Spleen (tissue), 11 donors: ENCODE data around the gene PI16. TPM values are rescaled to one million over a fixed set of nuclear protein-coding genes. Genes with fewer than 3 reads are reported as not detected.

Experiments
- DNase-seq: peaks from one replicate; pipeline ENCODE4 v3.0.0-alpha.2; 2020
- H3K27ac ChIP-seq, 8 donors: fragments of 200-600 bp; sonication (generic) in 7 of 8; 1 replicate in 4 of 8; 2 replicates in 4 of 8; pipeline versions ENCODE4 v1.5.0 to v1.8.0; 2016 to 2021; ENCODE audit warnings: inconsistent platforms in 4 of 8, mild to moderate bottlenecking in 4 of 8, moderate library complexity in 1 of 8
- H3K27me3 ChIP-seq, 7 donors: fragments of 200-600 bp; sonication (generic) in 6 of 7; replicated peaks in 1 of 7; 1 replicate in 4 of 7; 2 replicates in 3 of 7; pipeline versions ENCODE4 v1.5.0 to v1.8.0; 2016 to 2021; ENCODE audit warnings: inconsistent platforms in 3 of 7, mild to moderate bottlenecking in 1 of 7
- H3K36me3 ChIP-seq, 6 donors: fragments of 200-600 bp; sonication (generic) in 5 of 6; 1 replicate in 4 of 6; 2 replicates in 2 of 6; pipeline versions ENCODE4 v1.5.0 to v1.8.0; 2016 to 2021; ENCODE audit warnings: inconsistent platforms in 2 of 6
- H3K4me1 ChIP-seq, 6 donors: fragments of 200-600 bp; sonication (generic) in 5 of 6; 1 replicate in 3 of 6; 2 replicates in 3 of 6; pipeline versions ENCODE4 v1.5.0 to v1.8.0; 2016 to 2021; ENCODE audit warnings: inconsistent platforms in 3 of 6
- H3K4me3 ChIP-seq, 8 donors: fragments of 200-600 bp; sonication (generic) in 7 of 8; 1 replicate in 4 of 8; 2 replicates in 4 of 8; pipeline versions ENCODE4 v1.5.0 to v1.8.0; 2016 to 2021; ENCODE audit warnings: inconsistent platforms in 4 of 8, mild to moderate bottlenecking in 4 of 8, moderate library complexity in 2 of 8
- H3K9me3 ChIP-seq, 8 donors: fragments of 200-600 bp; sonication (generic) in 7 of 8; 1 replicate in 4 of 8; 2 replicates in 4 of 8; pipeline versions ENCODE4 v1.5.0 to v1.8.0; 2016 to 2021; ENCODE audit warnings: inconsistent platforms in 4 of 8
- CTCF ChIP-seq, 11 experiments: fragments of 200-600 bp in 7 of 11; fragments of 450-650 bp in 4 of 11; sonication (generic) in 4 of 11; IDR thresholded peaks in 8 of 11; conservative IDR thresholded peaks in 3 of 11; 1 replicate in 7 of 11; 2 replicates in 4 of 11; pipeline versions ENCODE4 v1.4.0 to v1.8.0; 2016 to 2021; ENCODE audit warnings: antibody characterized with exemption in 11 of 11, inconsistent platforms in 4 of 11, mild to moderate bottlenecking in 1 of 11
- POLR2A ChIP-seq, 3 donors: fragments of 450-650 bp; IDR thresholded peaks; one replicate each; pipeline ENCODE4 v1.5.1; 2017; ENCODE audit warnings: antibody characterized with exemption in 3 of 3, mild to moderate bottlenecking in 1 of 3
- POLR2AphosphoS5 ChIP-seq, 3 donors: sonication (generic); formaldehyde crosslinking; IDR thresholded peaks; one replicate each; pipeline ENCODE4 v1.5.1; 2017; ENCODE audit warnings: antibody characterized with exemption in 3 of 3
- whole genome bisulfite sequencing, 5 donors: extraction: QIAGEN DNeasy Blood & Tissue Kit in 3 of 5; methylation state at CpG; one replicate each; pipeline versions ENCODE4 v1.1.5 to v1.1.7; 2013 to 2018; 5-methylcytosine and 5-hydroxymethylcytosine counted together
- intact Hi-C: fragments of 100-400 bp; cut with DNase I; formaldehyde crosslinking; loops from one replicate; pipeline ENCODE4 v1.15.0; 2023; ENCODE audit warnings: low total_unique reads
- polyA plus RNA-seq, 3 donors: library from polyadenylated mRNA; stranded (reverse); fragments of 200-250 nt; gene quantifications; one replicate each; pipeline ENCODE4 v1.2.1, GENCODE V29; 2013
- total RNA-seq, 7 donors: library from RNA; depleted of rRNA in 3 of 7; stranded (reverse); fragments of >200 nt in 3 of 7; fragmentation: NEBNext Ultra II Directional in 4 of 7; extraction: Animal tissue kit (Norgen Biotek cat#: 25700) in 4 of 7; gene quantifications; one replicate each; pipeline versions ENCODE4 v1.1.0 to v1.2.1, GENCODE V29; 2016 to 2021
- donor health status: healthy with polysubstance abuse.
- donor health status: DM: no; HTN: no; CAD: no; lungs with moderate emphysema.
- donor health status: DM: no; HTN: no; CAD: no.
- donor health status: Bipolar disorder and iron deficiency.
- donor health status: healthy.
- donor health status: DM: no; HTN: no; CAD: no.
- donor health status: DM: yes; HTN: yes; CAD: no.

PI16 gene
- total and polyA plus RNA-seq, 10 donors: 0.94 to 7.3 (median 1.6) TPM; not detected in 1

- H3K4me3 ChIP-seq: no peak overlapping the region
- H3K27me3 ChIP-seq: peaks cover 0 to 14% (median 0%) of the 10 kb centered on the region in 7 donors
- TF ChIP-seq POLR2A (IDR thresholded peaks at IDR 0.05): no peak
- no peak for TF ChIP-seq CTCF (IDR thresholded peaks at IDR 0.05 in 8 of 11, conservative IDR thresholded peaks at IDR 0.05 in 3 of 11)
- TF ChIP-seq POLR2AphosphoS5 (IDR thresholded peaks at IDR 0.05): no peak
- peaks cover 0 to 29% (median 14%) of the 10 kb centered on the region in 6 donors for H3K4me1 ChIP-seq
- H3K9me3 ChIP-seq: no peaks in the 10 kb centered on the region
- no peak overlapping the region for H3K27ac ChIP-seq
- no peak for DNase-seq
- intact Hi-C loops: no loop called here
- H3K36me3 ChIP-seq: no peaks in the 10 kb centered on the region
Observed at GRCh38 chr6:36956446-36956820, 1.9 kb downstream of the PI16 start.

GRCh38 chr6:36957773-36958271, 3.3 kb downstream of the PI16 start:
- H3K4me1 ChIP-seq: peaks cover 0 to 40% (median 19%) of the 10 kb centered on the region in 6 donors
- H3K4me3 ChIP-seq: no peak overlapping the region
- no peak overlapping the region for H3K27ac ChIP-seq
- intact Hi-C loops: no loop called here
- H3K27me3 ChIP-seq: peaks cover 0 to 23% (median 0%) of the 10 kb centered on the region in 7 donors
- H3K36me3 ChIP-seq: no peaks in the 10 kb centered on the region
- peak; percentile 58 for DNase-seq
- TF ChIP-seq POLR2AphosphoS5 (IDR thresholded peaks at IDR 0.05) (no peak), CTCF (IDR thresholded peaks at IDR 0.05 in 8 of 11, conservative IDR thresholded peaks at IDR 0.05 in 3 of 11) (no peak), POLR2A (IDR thresholded peaks at IDR 0.05) (no peak)
- H3K9me3 ChIP-seq: no peaks in the 10 kb centered on the region
- WGBS, 5 donors: 81 to 93% (median 90%) methylated on average over 9 of the region's 9 CpGs

GRCh38 chr6:36958775-36959554, 4.4 kb downstream of the PI16 start:
- Histone ChIP-seq H3K9me3 (no peaks in the 10 kb centered on the region), H3K36me3 (no peaks in the 10 kb centered on the region), H3K4me1 (peaks cover 0 to 44% (median 27%) of the 10 kb centered on the region in 6 donors), H3K4me3 (no peak overlapping the region), H3K27ac (no peak overlapping the region), H3K27me3 (peaks cover 0 to 23% (median 0%) of the 10 kb centered on the region in 7 donors)
- TF ChIP-seq POLR2A (IDR thresholded peaks at IDR 0.05): no peak
- no peak for TF ChIP-seq POLR2AphosphoS5 (IDR thresholded peaks at IDR 0.05)
- no peak for TF ChIP-seq CTCF (IDR thresholded peaks at IDR 0.05 in 8 of 11, conservative IDR thresholded peaks at IDR 0.05 in 3 of 11)
- WGBS, 5 donors: 85 to 93% (median 87%) methylated on average over 40 to 44 of the region's 44 CpGs
- peak; percentile 58 for DNase-seq
- intact Hi-C loops: no loop called here

- Histone ChIP-seq H3K9me3 (no peaks in the 10 kb centered on the region), H3K27ac (no peak overlapping the region), H3K27me3 (peaks cover 0 to 18% (median 0%) of the 10 kb centered on the region in 7 donors), H3K36me3 (no peaks in the 10 kb centered on the region), H3K4me3 (no peak overlapping the region), H3K4me1 (peaks cover 0 to 44% (median 28%) of the 10 kb centered on the region in 6 donors)
- 92 to 96% (median 94%) methylated on average over 12 to 17 of the region's 17 CpGs for WGBS, 5 donors
- intact Hi-C loops: loop anchor here (10.0 kb wide), 1 partner anchor 55 kb away; no protein-coding TSS in a partner anchor
- DNase-seq: peak; percentile 36
- TF ChIP-seq POLR2AphosphoS5 (IDR thresholded peaks at IDR 0.05) (no peak), CTCF (IDR thresholded peaks at IDR 0.05 in 8 of 11, conservative IDR thresholded peaks at IDR 0.05 in 3 of 11) (no peak), POLR2A (IDR thresholded peaks at IDR 0.05) (no peak)
Observed at GRCh38 chr6:36959555-36960250, 5.2 kb downstream of the PI16 start.
